ENCODE data around the gene UBAC1. TPM values are rescaled to one million over a fixed set of nuclear protein-coding genes. Genes with fewer than 3 reads are reported as not detected.

UBAC1 gene
- total and polyA plus RNA-seq, 9 of the 15 experiments (the other 6 are each of a cell fraction or from before 2014, with no cell fraction given) = 94.0 to 399 (median 228) TPM

DNA sequence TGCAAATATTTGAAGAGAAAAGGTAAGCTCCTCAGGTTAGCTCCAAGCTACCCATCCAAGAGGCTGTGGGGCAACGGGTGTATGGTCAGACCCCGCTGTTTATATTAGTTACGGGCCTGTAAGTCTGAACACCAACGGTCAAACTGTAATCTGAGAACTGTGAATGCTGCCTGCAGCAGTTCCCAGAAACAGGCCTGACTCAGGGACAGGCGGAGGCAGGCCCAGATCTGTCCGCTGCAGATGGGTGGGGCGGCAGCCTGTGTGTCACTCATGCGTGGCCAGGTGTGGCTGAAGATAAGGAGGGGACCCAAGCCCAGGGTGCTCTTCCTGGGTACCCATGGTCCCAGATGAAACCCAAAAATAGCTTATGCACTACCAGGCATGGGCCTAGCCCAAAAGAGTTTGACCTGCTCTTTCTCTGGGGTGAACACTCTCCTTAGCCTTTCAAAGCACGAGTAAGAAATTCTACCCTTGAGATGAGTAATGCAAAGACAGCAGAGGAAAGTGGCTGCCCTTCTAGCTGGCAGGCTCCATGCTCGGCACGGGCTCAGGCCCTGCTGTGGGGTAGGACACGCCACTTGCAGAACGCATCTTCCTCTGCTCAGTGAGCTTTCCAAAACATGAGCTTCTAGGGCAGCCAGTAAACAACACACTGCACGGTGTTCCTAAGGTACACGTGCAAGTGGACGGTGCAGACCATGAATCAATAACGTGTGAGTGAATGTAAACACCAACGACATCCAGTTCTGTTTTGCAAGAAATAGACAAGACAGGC is 9.1 kb downstream of the UBAC1 start (continued):
- TF ChIP-seq, protein P1, sequence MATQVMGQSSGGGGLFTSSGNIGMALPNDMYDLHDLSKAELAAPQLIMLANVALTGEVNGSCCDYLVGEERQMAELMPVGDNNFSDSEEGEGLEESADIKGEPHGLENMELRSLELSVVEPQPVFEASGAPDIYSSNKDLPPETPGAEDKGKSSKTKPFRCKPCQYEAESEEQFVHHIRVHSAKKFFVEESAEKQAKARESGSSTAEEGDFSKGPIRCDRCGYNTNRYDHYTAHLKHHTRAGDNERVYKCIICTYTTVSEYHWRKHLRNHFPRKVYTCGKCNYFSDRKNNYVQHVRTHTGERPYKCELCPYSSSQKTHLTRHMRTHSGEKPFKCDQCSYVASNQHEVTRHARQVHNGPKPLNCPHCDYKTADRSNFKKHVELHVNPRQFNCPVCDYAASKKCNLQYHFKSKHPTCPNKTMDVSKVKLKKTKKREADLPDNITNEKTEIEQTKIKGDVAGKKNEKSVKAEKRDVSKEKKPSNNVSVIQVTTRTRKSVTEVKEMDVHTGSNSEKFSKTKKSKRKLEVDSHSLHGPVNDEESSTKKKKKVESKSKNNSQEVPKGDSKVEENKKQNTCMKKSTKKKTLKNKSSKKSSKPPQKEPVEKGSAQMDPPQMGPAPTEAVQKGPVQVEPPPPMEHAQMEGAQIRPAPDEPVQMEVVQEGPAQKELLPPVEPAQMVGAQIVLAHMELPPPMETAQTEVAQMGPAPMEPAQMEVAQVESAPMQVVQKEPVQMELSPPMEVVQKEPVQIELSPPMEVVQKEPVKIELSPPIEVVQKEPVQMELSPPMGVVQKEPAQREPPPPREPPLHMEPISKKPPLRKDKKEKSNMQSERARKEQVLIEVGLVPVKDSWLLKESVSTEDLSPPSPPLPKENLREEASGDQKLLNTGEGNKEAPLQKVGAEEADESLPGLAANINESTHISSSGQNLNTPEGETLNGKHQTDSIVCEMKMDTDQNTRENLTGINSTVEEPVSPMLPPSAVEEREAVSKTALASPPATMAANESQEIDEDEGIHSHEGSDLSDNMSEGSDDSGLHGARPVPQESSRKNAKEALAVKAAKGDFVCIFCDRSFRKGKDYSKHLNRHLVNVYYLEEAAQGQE (IDR thresholded peaks at IDR 0.05; ENCODE audit: borderline replicate concordance) = peak; percentile 44; the same call in 1 of the 2 replicates
- TF ChIP-seq, protein P1 (CRISPR knock-in tag; IDR thresholded peaks at IDR 0.05; ENCODE audit: low read depth) = peak; percentile 58
- TF ChIP-seq PTBP1 (IDR thresholded peaks at IDR 0.05; ENCODE audit: low read depth, low read length) = no peak
- no peak for TF ChIP-seq LARP7 (IDR thresholded peaks at IDR 0.05)
- TF ChIP-seq, protein P2, sequence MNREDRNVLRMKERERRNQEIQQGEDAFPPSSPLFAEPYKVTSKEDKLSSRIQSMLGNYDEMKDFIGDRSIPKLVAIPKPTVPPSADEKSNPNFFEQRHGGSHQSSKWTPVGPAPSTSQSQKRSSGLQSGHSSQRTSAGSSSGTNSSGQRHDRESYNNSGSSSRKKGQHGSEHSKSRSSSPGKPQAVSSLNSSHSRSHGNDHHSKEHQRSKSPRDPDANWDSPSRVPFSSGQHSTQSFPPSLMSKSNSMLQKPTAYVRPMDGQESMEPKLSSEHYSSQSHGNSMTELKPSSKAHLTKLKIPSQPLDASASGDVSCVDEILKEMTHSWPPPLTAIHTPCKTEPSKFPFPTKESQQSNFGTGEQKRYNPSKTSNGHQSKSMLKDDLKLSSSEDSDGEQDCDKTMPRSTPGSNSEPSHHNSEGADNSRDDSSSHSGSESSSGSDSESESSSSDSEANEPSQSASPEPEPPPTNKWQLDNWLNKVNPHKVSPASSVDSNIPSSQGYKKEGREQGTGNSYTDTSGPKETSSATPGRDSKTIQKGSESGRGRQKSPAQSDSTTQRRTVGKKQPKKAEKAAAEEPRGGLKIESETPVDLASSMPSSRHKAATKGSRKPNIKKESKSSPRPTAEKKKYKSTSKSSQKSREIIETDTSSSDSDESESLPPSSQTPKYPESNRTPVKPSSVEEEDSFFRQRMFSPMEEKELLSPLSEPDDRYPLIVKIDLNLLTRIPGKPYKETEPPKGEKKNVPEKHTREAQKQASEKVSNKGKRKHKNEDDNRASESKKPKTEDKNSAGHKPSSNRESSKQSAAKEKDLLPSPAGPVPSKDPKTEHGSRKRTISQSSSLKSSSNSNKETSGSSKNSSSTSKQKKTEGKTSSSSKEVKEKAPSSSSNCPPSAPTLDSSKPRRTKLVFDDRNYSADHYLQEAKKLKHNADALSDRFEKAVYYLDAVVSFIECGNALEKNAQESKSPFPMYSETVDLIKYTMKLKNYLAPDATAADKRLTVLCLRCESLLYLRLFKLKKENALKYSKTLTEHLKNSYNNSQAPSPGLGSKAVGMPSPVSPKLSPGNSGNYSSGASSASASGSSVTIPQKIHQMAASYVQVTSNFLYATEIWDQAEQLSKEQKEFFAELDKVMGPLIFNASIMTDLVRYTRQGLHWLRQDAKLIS (CRISPR knock-in tag; IDR thresholded peaks at IDR 0.05) = peak; percentile 91
- TF ChIP-seq, protein P3, sequence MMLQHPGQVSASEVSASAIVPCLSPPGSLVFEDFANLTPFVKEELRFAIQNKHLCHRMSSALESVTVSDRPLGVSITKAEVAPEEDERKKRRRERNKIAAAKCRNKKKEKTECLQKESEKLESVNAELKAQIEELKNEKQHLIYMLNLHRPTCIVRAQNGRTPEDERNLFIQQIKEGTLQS (IDR thresholded peaks at IDR 0.05) = no peak
- TF ChIP-seq, protein P3 (CRISPR knock-in tag; conservative IDR thresholded peaks at IDR 0.05) = peak; percentile 89; the same call in 1 of the 2 replicates
- no peak for TF ChIP-seq TFAM (CRISPR knock-in tag; conservative IDR thresholded peaks at IDR 0.05)
- TF ChIP-seq ZBTB43 (CRISPR knock-in tag; IDR thresholded peaks at IDR 0.05) = no peak
